GM21529 (cell line): Measurements from ENCODE around the gene SLC39A11.

Experiments
- ATAC-seq: cut with Tn5 transposase; IDR thresholded peaks from one replicate; pipeline ENCODE4 v1.9.1; 2021; ENCODE audit not compliant: unreplicated experiment

Gene SLC39A11

GRCh38 chr17:72671016-72671415 is 421.5 kb downstream of the SLC39A11 start:
- ATAC-seq = no peak

GRCh38 chr17:72667096-72668063 is 425.1 kb downstream of the SLC39A11 start:
- ATAC-seq = no peak

GRCh38 chr17:72665852-72666851 is 426.3 kb downstream of the SLC39A11 start:
- ATAC-seq = no peak

- ATAC-seq = no peak
These were observed 429.7 kb downstream of the SLC39A11 start for GRCh38 chr17:72662827-72663190.

- ATAC-seq = no peak
These were observed 430.3 kb downstream of the SLC39A11 start for GRCh38 chr17:72661945-72662826.

GRCh38 chr17:72661116-72661944 is 431.2 kb downstream of the SLC39A11 start:
- ATAC-seq = no peak

GRCh38 chr17:72660274-72661115 is 432.0 kb downstream of the SLC39A11 start:
- no peak for ATAC-seq

- no peak for ATAC-seq
These were observed 432.7 kb downstream of the SLC39A11 start for GRCh38 chr17:72659811-72660210.

GRCh38 chr17:72658675-72659074 is 433.8 kb downstream of the SLC39A11 start:
- ATAC-seq = no peak

- no peak for ATAC-seq
These were observed 434.8 kb downstream of the SLC39A11 start for GRCh38 chr17:72657467-72658317.

- ATAC-seq = no peak
These were observed 436.2 kb downstream of the SLC39A11 start for GRCh38 chr17:72656130-72656763.

- ATAC-seq = no peak
These were observed 437.8 kb downstream of the SLC39A11 start for GRCh38 chr17:72654706-72655105.

GRCh38 chr17:72651988-72652387 is 440.5 kb downstream of the SLC39A11 start:
- ATAC-seq = no peak

GRCh38 chr17:72648702-72649101 is 443.8 kb downstream of the SLC39A11 start:
- ATAC-seq = no peak

GRCh38 chr17:72646176-72646575 is 446.3 kb downstream of the SLC39A11 start:
- ATAC-seq = no peak

GRCh38 chr17:72644492-72644891 is 448.0 kb downstream of the SLC39A11 start:
- ATAC-seq = no peak

GRCh38 chr17:72643575-72644216 is 448.8 kb downstream of the SLC39A11 start:
- ATAC-seq = no peak
